GM18870 (cell line): ENCODE data around the gene LCN12.
"Not testable (repeated sequence)": the region's sequence is repeated elsewhere in the genome, so short reads cannot be mapped to it uniquely, and the experiment has no call there.

Source experiments
- ATAC-seq: cut with Tn5 transposase; IDR thresholded peaks from one replicate; pipeline ENCODE4 v1.9.1; 2021; ENCODE audit warnings: moderate library complexity; ENCODE audit not compliant: unreplicated experiment

The LCN12 gene

GRCh38 chr9:136985027-136985602 lies 33.0 kb downstream of the LCN12 start:
- ATAC-seq, result no peak

GRCh38 chr9:136985853-136986252 lies 33.8 kb downstream of the LCN12 start:
- ATAC-seq, result no peak

GRCh38 chr9:136988872-136989271 lies 36.8 kb downstream of the LCN12 start:
- ATAC-seq, result no peak

- ATAC-seq, result no peak
These were observed 38.3 kb downstream of the LCN12 start for GRCh38 chr9:136990242-136990911.

- ATAC-seq, result peak; percentile 53
These were observed 40.1 kb downstream of the LCN12 start, which contains the start of gene PAXX for GRCh38 chr9:136991993-136992818. TSS of gene PAXX (plus strand) at chr9:136992422. CDS start at chr9:136992444, 22 bp downstream.

GRCh38 chr9:136992819-136993369 lies 40.8 kb downstream of the LCN12 start:
- peak; percentile 9 for ATAC-seq

- no peak for ATAC-seq
These were observed 42.3 kb downstream of the LCN12 start for GRCh38 chr9:136994180-136994887.

- no peak for ATAC-seq
These were observed 42.8 kb downstream of the LCN12 start for GRCh38 chr9:136994888-136995230.

- no peak for ATAC-seq
These were observed 43.3 kb downstream of the LCN12 start for GRCh38 chr9:136995362-136995761.

- no peak for ATAC-seq
These were observed 43.8 kb downstream of the LCN12 start for GRCh38 chr9:136995772-136996311.

GRCh38 chr9:136996361-136997292 lies 44.6 kb downstream of the LCN12 start, which contains the start of gene CLIC3:
TSS of gene CLIC3 (minus strand) at chr9:136996568. CDS start at chr9:136996543, 25 bp downstream.
- ATAC-seq, result no peak

- ATAC-seq, result no peak
These were observed 45.3 kb downstream of the LCN12 start for GRCh38 chr9:136997371-136997770.

GRCh38 chr9:136997830-136998234 lies 45.8 kb downstream of the LCN12 start:
- no peak for ATAC-seq

- peak; percentile 72 for ATAC-seq
These were observed 48.3 kb downstream of the LCN12 start for GRCh38 chr9:137000177-137000930.

GRCh38 chr9:137001857-137002645 lies 50.0 kb downstream of the LCN12 start:
- ATAC-seq, result no peak

- ATAC-seq, result no peak
These were observed 50.6 kb downstream of the LCN12 start for GRCh38 chr9:137002646-137003041.

- not testable (repeated sequence) for ATAC-seq
These were observed 52.2 kb downstream of the LCN12 start for GRCh38 chr9:137004285-137004684.
